ENCODE measurements around the gene GNAQ. TPM values are rescaled to one million over a fixed set of nuclear protein-coding genes. Genes with fewer than 3 reads are reported as not detected.

The GNAQ gene
- polyA plus RNA-seq, 1 of the 3 experiments (the other 2 are of a cell fraction), result 20.9 TPM

DNA sequence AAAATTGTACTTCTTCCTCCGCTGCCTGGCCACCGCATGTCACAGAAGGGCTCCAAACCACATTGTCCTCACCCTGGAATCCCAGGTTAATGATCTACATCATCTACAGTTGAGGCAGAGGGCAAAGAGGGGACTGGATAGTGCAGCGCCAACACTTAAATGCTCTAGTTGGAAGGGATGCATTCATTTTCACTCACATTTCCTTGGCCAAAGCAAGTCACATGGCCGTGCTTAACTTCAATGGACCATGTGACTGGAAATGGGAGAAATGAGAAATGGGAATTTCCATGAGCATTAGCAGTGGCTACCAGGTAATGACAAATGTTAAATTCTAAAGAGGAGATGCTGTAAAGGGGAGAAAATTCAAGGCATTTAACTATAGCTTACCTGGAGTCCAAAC is 13.3 kb upstream of the GNAQ start:
- Histone ChIP-seq H3K4me2 (no peak overlapping the region), H3K79me2 (ENCODE audit: insufficient read depth) (no peaks in the 10 kb centered on the region), H3K27ac (ENCODE audit: low read depth in 2 of 2, low read length in 1 of 2) (no peak overlapping the region), H2AFZ (ENCODE audit: low read depth) (no peak overlapping the region), H3K9ac (no peak overlapping the region), H3K4me3 (ENCODE audit: low read depth in 2 of 2, low read length in 1 of 2) (no peak overlapping the region), H3K4me1 (ENCODE audit: control insufficient read depth in 1 of 2, insufficient read depth in 2 of 2, low read depth in 1 of 2, low read length in 1 of 2) (no peaks in the 10 kb centered on the region), H3K27me3 (ENCODE audit: insufficient read depth) (no peaks in the 10 kb centered on the region; the same call in 1 of the 2 replicates), H3K36me3 (replicated peaks in 1 of 2; ENCODE audit: control insufficient read depth in 1 of 2, insufficient read depth in 2 of 2, low read length in 1 of 2) (no peaks in the 10 kb centered on the region), H3K9me2 (no peaks in the 10 kb centered on the region), H3K9me3 (no peaks in the 10 kb centered on the region), H3F3A (replicated peaks; ENCODE audit: insufficient read depth) (no peaks in the 10 kb centered on the region), H4K20me1 (ENCODE audit: insufficient read depth) (no peaks in the 10 kb centered on the region)
- POLR2A ChIA-PET, result no interaction called here
- DNase-seq, result no peak
- CTCF ChIA-PET, result interaction anchor here (2.2 kb wide), 1 partner anchor 9 kb away, joined by 18 read pairs; no protein-coding TSS in a partner anchor
- WGBS (ENCODE audit: low lambda C conversion rate), result 50% methylated on average over 4 of the region's 4 CpGs
- TF ChIP-seq MEF2A (IDR thresholded peaks at IDR 0.05; ENCODE audit: borderline replicate concordance, low read depth), result no peak
- TF ChIP-seq, protein P1, sequence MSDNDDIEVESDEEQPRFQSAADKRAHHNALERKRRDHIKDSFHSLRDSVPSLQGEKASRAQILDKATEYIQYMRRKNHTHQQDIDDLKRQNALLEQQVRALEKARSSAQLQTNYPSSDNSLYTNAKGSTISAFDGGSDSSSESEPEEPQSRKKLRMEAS (IDR thresholded peaks at IDR 0.05; ENCODE audit: low read depth), result no peak
- no peak for TF ChIP-seq SIN3A (IDR thresholded peaks at IDR 0.05; ENCODE audit: borderline replicate concordance, low read depth, low read length)
- no peak for TF ChIP-seq EP300 (IDR thresholded peaks at IDR 0.05; ENCODE audit: borderline replicate concordance in 1 of 2, low read depth in 1 of 2, low read length in 1 of 2)
- TF ChIP-seq RXRA (IDR thresholded peaks at IDR 0.05; ENCODE audit: borderline replicate concordance, low read depth), result no peak
- TF ChIP-seq, protein P2, sequence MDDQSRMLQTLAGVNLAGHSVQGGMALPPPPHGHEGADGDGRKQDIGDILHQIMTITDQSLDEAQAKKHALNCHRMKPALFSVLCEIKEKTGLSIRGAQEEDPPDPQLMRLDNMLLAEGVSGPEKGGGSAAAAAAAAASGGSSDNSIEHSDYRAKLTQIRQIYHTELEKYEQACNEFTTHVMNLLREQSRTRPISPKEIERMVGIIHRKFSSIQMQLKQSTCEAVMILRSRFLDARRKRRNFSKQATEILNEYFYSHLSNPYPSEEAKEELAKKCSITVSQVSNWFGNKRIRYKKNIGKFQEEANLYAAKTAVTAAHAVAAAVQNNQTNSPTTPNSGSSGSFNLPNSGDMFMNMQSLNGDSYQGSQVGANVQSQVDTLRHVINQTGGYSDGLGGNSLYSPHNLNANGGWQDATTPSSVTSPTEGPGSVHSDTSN (IDR thresholded peaks at IDR 0.05), result no peak
- TF ChIP-seq, protein P3, sequence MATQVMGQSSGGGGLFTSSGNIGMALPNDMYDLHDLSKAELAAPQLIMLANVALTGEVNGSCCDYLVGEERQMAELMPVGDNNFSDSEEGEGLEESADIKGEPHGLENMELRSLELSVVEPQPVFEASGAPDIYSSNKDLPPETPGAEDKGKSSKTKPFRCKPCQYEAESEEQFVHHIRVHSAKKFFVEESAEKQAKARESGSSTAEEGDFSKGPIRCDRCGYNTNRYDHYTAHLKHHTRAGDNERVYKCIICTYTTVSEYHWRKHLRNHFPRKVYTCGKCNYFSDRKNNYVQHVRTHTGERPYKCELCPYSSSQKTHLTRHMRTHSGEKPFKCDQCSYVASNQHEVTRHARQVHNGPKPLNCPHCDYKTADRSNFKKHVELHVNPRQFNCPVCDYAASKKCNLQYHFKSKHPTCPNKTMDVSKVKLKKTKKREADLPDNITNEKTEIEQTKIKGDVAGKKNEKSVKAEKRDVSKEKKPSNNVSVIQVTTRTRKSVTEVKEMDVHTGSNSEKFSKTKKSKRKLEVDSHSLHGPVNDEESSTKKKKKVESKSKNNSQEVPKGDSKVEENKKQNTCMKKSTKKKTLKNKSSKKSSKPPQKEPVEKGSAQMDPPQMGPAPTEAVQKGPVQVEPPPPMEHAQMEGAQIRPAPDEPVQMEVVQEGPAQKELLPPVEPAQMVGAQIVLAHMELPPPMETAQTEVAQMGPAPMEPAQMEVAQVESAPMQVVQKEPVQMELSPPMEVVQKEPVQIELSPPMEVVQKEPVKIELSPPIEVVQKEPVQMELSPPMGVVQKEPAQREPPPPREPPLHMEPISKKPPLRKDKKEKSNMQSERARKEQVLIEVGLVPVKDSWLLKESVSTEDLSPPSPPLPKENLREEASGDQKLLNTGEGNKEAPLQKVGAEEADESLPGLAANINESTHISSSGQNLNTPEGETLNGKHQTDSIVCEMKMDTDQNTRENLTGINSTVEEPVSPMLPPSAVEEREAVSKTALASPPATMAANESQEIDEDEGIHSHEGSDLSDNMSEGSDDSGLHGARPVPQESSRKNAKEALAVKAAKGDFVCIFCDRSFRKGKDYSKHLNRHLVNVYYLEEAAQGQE (IDR thresholded peaks at IDR 0.05; ENCODE audit: low read depth, low read length), result no peak
- TF ChIP-seq, protein P4, sequence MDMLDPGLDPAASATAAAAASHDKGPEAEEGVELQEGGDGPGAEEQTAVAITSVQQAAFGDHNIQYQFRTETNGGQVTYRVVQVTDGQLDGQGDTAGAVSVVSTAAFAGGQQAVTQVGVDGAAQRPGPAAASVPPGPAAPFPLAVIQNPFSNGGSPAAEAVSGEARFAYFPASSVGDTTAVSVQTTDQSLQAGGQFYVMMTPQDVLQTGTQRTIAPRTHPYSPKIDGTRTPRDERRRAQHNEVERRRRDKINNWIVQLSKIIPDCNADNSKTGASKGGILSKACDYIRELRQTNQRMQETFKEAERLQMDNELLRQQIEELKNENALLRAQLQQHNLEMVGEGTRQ (IDR thresholded peaks at IDR 0.05; ENCODE audit: borderline replicate concordance, low read depth, low read length), result no peak
- no peak for TF ChIP-seq EZH2phosphoT487 (IDR thresholded peaks at IDR 0.05; ENCODE audit: borderline replicate concordance, low read depth)
- TF ChIP-seq GATA2 (CRISPR knock-in tag; IDR thresholded peaks at IDR 0.05), result no peak
- no peak for TF ChIP-seq MXI1 (IDR thresholded peaks at IDR 0.05; ENCODE audit: low read depth, low read length)
- no peak for TF ChIP-seq GABPA (IDR thresholded peaks at IDR 0.05; ENCODE audit: low read depth)
- TF ChIP-seq CHD2 (IDR thresholded peaks at IDR 0.05; ENCODE audit: low read length, partially characterized antibody), result no peak
- no peak for TF ChIP-seq RFX5 (IDR thresholded peaks at IDR 0.05; ENCODE audit: low read length)
- TF ChIP-seq SMC3 (IDR thresholded peaks at IDR 0.05; ENCODE audit: low read depth, low read length), result no peak
- TF ChIP-seq, protein P5, sequence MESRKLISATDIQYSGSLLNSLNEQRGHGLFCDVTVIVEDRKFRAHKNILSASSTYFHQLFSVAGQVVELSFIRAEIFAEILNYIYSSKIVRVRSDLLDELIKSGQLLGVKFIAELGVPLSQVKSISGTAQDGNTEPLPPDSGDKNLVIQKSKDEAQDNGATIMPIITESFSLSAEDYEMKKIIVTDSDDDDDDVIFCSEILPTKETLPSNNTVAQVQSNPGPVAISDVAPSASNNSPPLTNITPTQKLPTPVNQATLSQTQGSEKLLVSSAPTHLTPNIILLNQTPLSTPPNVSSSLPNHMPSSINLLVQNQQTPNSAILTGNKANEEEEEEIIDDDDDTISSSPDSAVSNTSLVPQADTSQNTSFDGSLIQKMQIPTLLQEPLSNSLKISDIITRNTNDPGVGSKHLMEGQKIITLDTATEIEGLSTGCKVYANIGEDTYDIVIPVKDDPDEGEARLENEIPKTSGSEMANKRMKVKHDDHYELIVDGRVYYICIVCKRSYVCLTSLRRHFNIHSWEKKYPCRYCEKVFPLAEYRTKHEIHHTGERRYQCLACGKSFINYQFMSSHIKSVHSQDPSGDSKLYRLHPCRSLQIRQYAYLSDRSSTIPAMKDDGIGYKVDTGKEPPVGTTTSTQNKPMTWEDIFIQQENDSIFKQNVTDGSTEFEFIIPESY (IDR thresholded peaks at IDR 0.05; ENCODE audit: borderline replicate concordance, low read depth), result no peak
- no peak for TF ChIP-seq NFIC (IDR thresholded peaks at IDR 0.05; ENCODE audit: borderline replicate concordance)
- TF ChIP-seq, protein P6, sequence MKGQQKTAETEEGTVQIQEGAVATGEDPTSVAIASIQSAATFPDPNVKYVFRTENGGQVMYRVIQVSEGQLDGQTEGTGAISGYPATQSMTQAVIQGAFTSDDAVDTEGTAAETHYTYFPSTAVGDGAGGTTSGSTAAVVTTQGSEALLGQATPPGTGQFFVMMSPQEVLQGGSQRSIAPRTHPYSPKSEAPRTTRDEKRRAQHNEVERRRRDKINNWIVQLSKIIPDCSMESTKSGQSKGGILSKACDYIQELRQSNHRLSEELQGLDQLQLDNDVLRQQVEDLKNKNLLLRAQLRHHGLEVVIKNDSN (IDR thresholded peaks at IDR 0.05; ENCODE audit: borderline replicate concordance, low read depth), result no peak
- TF ChIP-seq ELF1 (IDR thresholded peaks at IDR 0.05), result no peak
- no peak for TF ChIP-seq NRF1 (IDR thresholded peaks at IDR 0.05; ENCODE audit: low read depth, low read length)

Measured in SK-N-SH (cell line).